ENCODE data around the gene ESPNL.

The ESPNL gene

GRCh38 chr2:238102865-238103264 lies 2.7 kb downstream of the ESPNL start:
- in situ Hi-C loops (cut with HindIII; ENCODE audit: low sequenced_read_pairs), result no loop called here
- no peak for DNase-seq (ENCODE audit: low read depth, low spot score)
- no peak overlapping the region for H3K4me3 ChIP-seq (ENCODE audit: low read depth, low read length)
- TF ChIP-seq CTCF (IDR thresholded peaks at IDR 0.05; ENCODE audit: low read depth, low read length), result no peak

GRCh38 chr2:238103465-238104225 lies 3.5 kb downstream of the ESPNL start:
- DNase-seq (ENCODE audit: low read depth, low spot score), result no peak
- in situ Hi-C loops (cut with HindIII; ENCODE audit: low sequenced_read_pairs), result no loop called here
- no peak overlapping the region for H3K4me3 ChIP-seq (ENCODE audit: low read depth, low read length)
- TF ChIP-seq CTCF (IDR thresholded peaks at IDR 0.05; ENCODE audit: low read depth, low read length), result no peak

- TF ChIP-seq CTCF (IDR thresholded peaks at IDR 0.05; ENCODE audit: low read depth, low read length), result no peak
- in situ Hi-C loops (cut with HindIII; ENCODE audit: low sequenced_read_pairs), result no loop called here
- DNase-seq (ENCODE audit: low read depth, low spot score), result no peak
These were observed 4.1 kb downstream of the ESPNL start for GRCh38 chr2:238104226-238104690.

GRCh38 chr2:238104691-238105371 lies 4.7 kb downstream of the ESPNL start:
- TF ChIP-seq CTCF (IDR thresholded peaks at IDR 0.05; ENCODE audit: low read depth, low read length), result no peak
- in situ Hi-C loops (cut with HindIII; ENCODE audit: low sequenced_read_pairs), result no loop called here
- H3K4me3 ChIP-seq (ENCODE audit: low read depth, low read length), result no peak overlapping the region
- no peak for DNase-seq (ENCODE audit: low read depth, low spot score)

More at GRCh38 chr2:238104226-238104690, 4.1 kb downstream of the ESPNL start:
- H3K4me3 ChIP-seq (ENCODE audit: low read depth, low read length), result no peak overlapping the region

- in situ Hi-C loops (cut with HindIII; ENCODE audit: low sequenced_read_pairs), result no loop called here
- H3K4me3 ChIP-seq (ENCODE audit: low read depth, low read length), result no peak overlapping the region
- DNase-seq (ENCODE audit: low read depth, low spot score), result no peak
- TF ChIP-seq CTCF (IDR thresholded peaks at IDR 0.05; ENCODE audit: low read depth, low read length), result no peak
These were observed 5.6 kb downstream of the ESPNL start for GRCh38 chr2:238105506-238106338.

GRCh38 chr2:238106339-238106697 lies 6.2 kb downstream of the ESPNL start:
- in situ Hi-C loops (cut with HindIII; ENCODE audit: low sequenced_read_pairs), result no loop called here
- peak; percentile 14 for TF ChIP-seq CTCF (IDR thresholded peaks at IDR 0.05; ENCODE audit: low read depth, low read length)
- H3K4me3 ChIP-seq (ENCODE audit: low read depth, low read length), result no peak overlapping the region
- no peak for DNase-seq (ENCODE audit: low read depth, low spot score)
